ENCODE data around the gene BCAS3. TPM values are rescaled to one million over a fixed set of nuclear protein-coding genes. Genes with fewer than 3 reads are reported as not detected.

BCAS3 gene
- total and polyA plus RNA-seq, 4 donors: 11.6 to 47.6 (median 27.4) TPM

- H3K4me1 ChIP-seq (ENCODE audit: control insufficient read depth in 1 of 2, insufficient read depth in 2 of 2, low read length in 2 of 2): peaks cover 2 to 6% of the 10 kb centered on the region in 2 donors
- H3K27me3 ChIP-seq (ENCODE audit: control insufficient read depth in 1 of 2, insufficient read depth in 2 of 2, low read length in 1 of 2): no peaks in the 10 kb centered on the region
- no peaks in the 10 kb centered on the region for H3K9me3 ChIP-seq (ENCODE audit: control insufficient read depth, low read length)
- H3K27ac ChIP-seq (ENCODE audit: low read depth in 1 of 2, low read length in 2 of 2): no peak overlapping the region
- intact Hi-C loops (cut with DNase I): loop anchor here in 1 of 2 donors (5.0 kb wide), 1 partner anchor 270 kb away; no protein-coding TSS in a partner anchor
- DNase-seq: no peak
- WGBS, 2 donors: 81 to 90% methylated on average over 4 of the region's 4 CpGs
- H3K36me3 ChIP-seq (ENCODE audit: control insufficient read depth in 1 of 2, insufficient read depth in 2 of 2, low read length in 1 of 2): no peaks in the 10 kb centered on the region
- ATAC-seq (ENCODE audit: low FRiP score): no peak
- H3K4me3 ChIP-seq (ENCODE audit: low read length in 2 of 2): no peak overlapping the region
Observed at GRCh38 chr17:61132524-61132923, 454.9 kb downstream of the BCAS3 start.

GRCh38 chr17:61133853-61134252, 456.2 kb downstream of the BCAS3 start:
- H3K4me1 ChIP-seq (ENCODE audit: control insufficient read depth in 1 of 2, insufficient read depth in 2 of 2, low read length in 2 of 2): peaks cover 2 to 6% of the 10 kb centered on the region in 2 donors
- H3K9me3 ChIP-seq (ENCODE audit: control insufficient read depth, low read length): no peaks in the 10 kb centered on the region
- no peaks in the 10 kb centered on the region for H3K36me3 ChIP-seq (ENCODE audit: control insufficient read depth in 1 of 2, insufficient read depth in 2 of 2, low read length in 1 of 2)
- H3K4me3 ChIP-seq (ENCODE audit: low read length in 2 of 2): no peak overlapping the region
- intact Hi-C loops (cut with DNase I): loop anchor here in 1 of 2 donors (5.0 kb wide), 1 partner anchor 268 kb away; no protein-coding TSS in a partner anchor
- no peak for DNase-seq
- 97 to 98% methylated on average over 1 of the region's 1 CpG for WGBS, 2 donors
- H3K27me3 ChIP-seq (ENCODE audit: control insufficient read depth in 1 of 2, insufficient read depth in 2 of 2, low read length in 1 of 2): no peaks in the 10 kb centered on the region
- H3K27ac ChIP-seq (ENCODE audit: low read depth in 1 of 2, low read length in 2 of 2): no peak overlapping the region
- ATAC-seq (ENCODE audit: low FRiP score): no peak

- Histone ChIP-seq H3K27me3 (ENCODE audit: control insufficient read depth in 1 of 2, insufficient read depth in 2 of 2, low read length in 1 of 2) (no peaks in the 10 kb centered on the region), H3K27ac (ENCODE audit: low read depth in 1 of 2, low read length in 2 of 2) (no peak overlapping the region), H3K36me3 (ENCODE audit: control insufficient read depth in 1 of 2, insufficient read depth in 2 of 2, low read length in 1 of 2) (no peaks in the 10 kb centered on the region), H3K4me1 (ENCODE audit: control insufficient read depth in 1 of 2, insufficient read depth in 2 of 2, low read length in 2 of 2) (peaks cover 2 to 6% of the 10 kb centered on the region in 2 donors), H3K4me3 (ENCODE audit: low read length in 2 of 2) (no peak overlapping the region), H3K9me3 (ENCODE audit: control insufficient read depth, low read length) (no peaks in the 10 kb centered on the region)
- no peak for ATAC-seq (ENCODE audit: low FRiP score)
- DNase-seq: no peak
- intact Hi-C loops (cut with DNase I): loop anchor here in 1 of 2 donors (5.0 kb wide), 1 partner anchor 268 kb away; no protein-coding TSS in a partner anchor
- 29 to 38% methylated on average over 6 of the region's 6 CpGs for WGBS, 2 donors
Observed at GRCh38 chr17:61134551-61135235, 457.0 kb downstream of the BCAS3 start.

- ATAC-seq (ENCODE audit: low FRiP score): no peak
- Histone ChIP-seq H3K36me3 (ENCODE audit: control insufficient read depth in 1 of 2, insufficient read depth in 2 of 2, low read length in 1 of 2) (no peaks in the 10 kb centered on the region), H3K27ac (ENCODE audit: low read depth in 1 of 2, low read length in 2 of 2) (no peak overlapping the region), H3K27me3 (ENCODE audit: control insufficient read depth in 1 of 2, insufficient read depth in 2 of 2, low read length in 1 of 2) (no peaks in the 10 kb centered on the region), H3K4me3 (ENCODE audit: low read length in 2 of 2) (no peak overlapping the region), H3K4me1 (ENCODE audit: control insufficient read depth in 1 of 2, insufficient read depth in 2 of 2, low read length in 2 of 2) (peaks cover 2 to 6% of the 10 kb centered on the region in 2 donors), H3K9me3 (ENCODE audit: control insufficient read depth, low read length) (no peaks in the 10 kb centered on the region)
- 94 to 97% methylated on average over 14 of the region's 14 CpGs for WGBS, 2 donors
- DNase-seq: no peak
- intact Hi-C loops (cut with DNase I): no loop called here
Observed at GRCh38 chr17:61135782-61136181, 458.1 kb downstream of the BCAS3 start.

GRCh38 chr17:61136296-61136695, 458.6 kb downstream of the BCAS3 start:
- intact Hi-C loops (cut with DNase I): no loop called here
- H3K4me3 ChIP-seq (ENCODE audit: low read length in 2 of 2): no peak overlapping the region
- no peaks in the 10 kb centered on the region for H3K9me3 ChIP-seq (ENCODE audit: control insufficient read depth, low read length)
- ATAC-seq (ENCODE audit: low FRiP score): no peak
- no peaks in the 10 kb centered on the region for H3K27me3 ChIP-seq (ENCODE audit: control insufficient read depth in 1 of 2, insufficient read depth in 2 of 2, low read length in 1 of 2)
- no peak for DNase-seq
- H3K36me3 ChIP-seq (ENCODE audit: control insufficient read depth in 1 of 2, insufficient read depth in 2 of 2, low read length in 1 of 2): no peaks in the 10 kb centered on the region
- peaks cover 2 to 6% of the 10 kb centered on the region in 2 donors for H3K4me1 ChIP-seq (ENCODE audit: control insufficient read depth in 1 of 2, insufficient read depth in 2 of 2, low read length in 2 of 2)
- no peak overlapping the region for H3K27ac ChIP-seq (ENCODE audit: low read depth in 1 of 2, low read length in 2 of 2)
- 97 to 98% methylated on average over 7 of the region's 7 CpGs for WGBS, 2 donors

- no peak overlapping the region for H3K4me3 ChIP-seq (ENCODE audit: low read length in 2 of 2)
- ATAC-seq (ENCODE audit: low FRiP score): no peak
- intact Hi-C loops (cut with DNase I): no loop called here
- WGBS, 2 donors: 79 to 84% methylated on average over 4 of the region's 4 CpGs
- peak in 1 of 2 donors; percentile 51 for DNase-seq
- no peaks in the 10 kb centered on the region for H3K4me1 ChIP-seq (ENCODE audit: control insufficient read depth in 1 of 2, insufficient read depth in 2 of 2, low read length in 2 of 2)
- H3K27me3 ChIP-seq (ENCODE audit: control insufficient read depth in 1 of 2, insufficient read depth in 2 of 2, low read length in 1 of 2): no peaks in the 10 kb centered on the region
- no peaks in the 10 kb centered on the region for H3K9me3 ChIP-seq (ENCODE audit: control insufficient read depth, low read length)
- H3K36me3 ChIP-seq (ENCODE audit: control insufficient read depth in 1 of 2, insufficient read depth in 2 of 2, low read length in 1 of 2): no peaks in the 10 kb centered on the region
- H3K27ac ChIP-seq (ENCODE audit: low read depth in 1 of 2, low read length in 2 of 2): no peak overlapping the region
Observed at GRCh38 chr17:61139219-61139618, 461.6 kb downstream of the BCAS3 start.

- no peaks in the 10 kb centered on the region for H3K27me3 ChIP-seq (ENCODE audit: control insufficient read depth in 1 of 2, insufficient read depth in 2 of 2, low read length in 1 of 2)
- ATAC-seq (ENCODE audit: low FRiP score): no peak
- H3K36me3 ChIP-seq (ENCODE audit: control insufficient read depth in 1 of 2, insufficient read depth in 2 of 2, low read length in 1 of 2): no peaks in the 10 kb centered on the region
- no peak for DNase-seq
- no peaks in the 10 kb centered on the region for H3K4me1 ChIP-seq (ENCODE audit: control insufficient read depth in 1 of 2, insufficient read depth in 2 of 2, low read length in 2 of 2)
- H3K9me3 ChIP-seq (ENCODE audit: control insufficient read depth, low read length): no peaks in the 10 kb centered on the region
- intact Hi-C loops (cut with DNase I): no loop called here
- no peak overlapping the region for H3K27ac ChIP-seq (ENCODE audit: low read depth in 1 of 2, low read length in 2 of 2)
- no peak overlapping the region for H3K4me3 ChIP-seq (ENCODE audit: low read length in 2 of 2)
- WGBS, 2 donors: 96 to 97% methylated on average over 3 of the region's 3 CpGs
Observed at GRCh38 chr17:61140081-61140786, 462.6 kb downstream of the BCAS3 start.

- H3K27ac ChIP-seq (ENCODE audit: low read depth in 1 of 2, low read length in 2 of 2): no peak overlapping the region
- intact Hi-C loops (cut with DNase I): no loop called here
- no peak overlapping the region for H3K4me3 ChIP-seq (ENCODE audit: low read length in 2 of 2)
- ATAC-seq (ENCODE audit: low FRiP score) (no peak), DNase-seq (no peak)
- H3K27me3 ChIP-seq (ENCODE audit: control insufficient read depth in 1 of 2, insufficient read depth in 2 of 2, low read length in 1 of 2): no peaks in the 10 kb centered on the region
- H3K9me3 ChIP-seq (ENCODE audit: control insufficient read depth, low read length): no peaks in the 10 kb centered on the region
- H3K4me1 ChIP-seq (ENCODE audit: control insufficient read depth in 1 of 2, insufficient read depth in 2 of 2, low read length in 2 of 2): no peaks in the 10 kb centered on the region
- no peaks in the 10 kb centered on the region for H3K36me3 ChIP-seq (ENCODE audit: control insufficient read depth in 1 of 2, insufficient read depth in 2 of 2, low read length in 1 of 2)
- 81 to 87% methylated on average over 1 of the region's 1 CpG for WGBS, 2 donors
Observed at GRCh38 chr17:61143026-61143425, 465.4 kb downstream of the BCAS3 start.

- Histone ChIP-seq H3K4me3 (ENCODE audit: low read length in 2 of 2) (no peak overlapping the region), H3K27ac (ENCODE audit: low read depth in 1 of 2, low read length in 2 of 2) (no peak overlapping the region), H3K27me3 (ENCODE audit: control insufficient read depth in 1 of 2, insufficient read depth in 2 of 2, low read length in 1 of 2) (no peaks in the 10 kb centered on the region), H3K4me1 (ENCODE audit: control insufficient read depth in 1 of 2, insufficient read depth in 2 of 2, low read length in 2 of 2) (no peaks in the 10 kb centered on the region), H3K36me3 (ENCODE audit: control insufficient read depth in 1 of 2, insufficient read depth in 2 of 2, low read length in 1 of 2) (no peaks in the 10 kb centered on the region), H3K9me3 (ENCODE audit: control insufficient read depth, low read length) (no peaks in the 10 kb centered on the region)
- ATAC-seq (ENCODE audit: low FRiP score): no peak
- DNase-seq: no peak
- 70 to 80% methylated on average over 2 of the region's 2 CpGs for WGBS, 2 donors
- intact Hi-C loops (cut with DNase I): no loop called here
Observed at GRCh38 chr17:61144137-61144536, 466.5 kb downstream of the BCAS3 start.
